H9 (cell line): ENCODE data around the gene PDE3B. TPM values are rescaled to one million over a fixed set of nuclear protein-coding genes. Genes with fewer than 3 reads are reported as not detected.

ENCODE experiments used
- DNase-seq: peaks from one replicate; pipeline ENCODE4 v3.0.0-alpha.2; 2017
- H2AFZ ChIP-seq: one replicate; pipeline ENCODE4 v1.6.1; 2013; ENCODE audit warnings: mild to moderate bottlenecking, low read length, control low read depth, moderate library complexity
- H2AK5ac ChIP-seq: 2 replicates; pipeline ENCODE4 v1.6.1; 2013; ENCODE audit warnings: low read length, control low read depth, mixed read lengths; ENCODE audit not compliant: insufficient read length
- H2BK120ac ChIP-seq: one replicate; pipeline ENCODE4 v1.6.1; 2013; ENCODE audit warnings: low read depth, mild to moderate bottlenecking, low read length, control low read depth, inconsistent platforms; ENCODE audit not compliant: poor library complexity, severe bottlenecking
- H2BK12ac ChIP-seq: 2 replicates; pipeline ENCODE4 v1.6.1; 2013; ENCODE audit warnings: low read length, control low read depth, mixed read lengths, low read depth; ENCODE audit not compliant: insufficient read length
- H2BK15ac ChIP-seq: 2 replicates; pipeline ENCODE4 v1.6.1; 2013; ENCODE audit warnings: low read depth, low read length, control low read depth
- H2BK20ac ChIP-seq: one replicate; pipeline ENCODE4 v1.6.1; 2013; ENCODE audit warnings: low read depth, mild to moderate bottlenecking, low read length, control low read depth, inconsistent platforms; ENCODE audit not compliant: poor library complexity, severe bottlenecking
- H2BK5ac ChIP-seq: 2 replicates; pipeline ENCODE4 v1.6.1; 2013; ENCODE audit warnings: low read length, control low read depth, mixed read lengths; ENCODE audit not compliant: insufficient read length
- H3K14ac ChIP-seq: 2 replicates; pipeline ENCODE4 v1.6.1; 2013; ENCODE audit warnings: low read length, control low read depth; ENCODE audit not compliant: insufficient read depth
- H3K18ac ChIP-seq: 2 replicates; pipeline ENCODE4 v1.6.1; 2013; ENCODE audit warnings: low read depth, mild to moderate bottlenecking, mixed read lengths, low read length, control low read depth; ENCODE audit not compliant: insufficient read length
- H3K23ac ChIP-seq: 2 replicates; pipeline ENCODE4 v1.6.1; 2013; ENCODE audit warnings: low read length, control low read depth, mixed read lengths, low read depth; ENCODE audit not compliant: insufficient read length
- H3K23me2 ChIP-seq: 2 replicates; pipeline ENCODE4 v1.6.1; 2013; ENCODE audit warnings: low read depth, mild to moderate bottlenecking, mixed read lengths, low read length, control low read depth; ENCODE audit not compliant: insufficient read length, poor library complexity, severe bottlenecking
- H3K27ac ChIP-seq: 2 replicates; pipeline ENCODE4 v1.5.1; 2013; ENCODE audit warnings: low read length, control low read depth, mixed read lengths, low read depth; ENCODE audit not compliant: insufficient read length
- H3K27me3 ChIP-seq: 2 replicates; pipeline ENCODE4 v1.6.1; 2013; ENCODE audit warnings: low read length, control low read depth, inconsistent platforms; ENCODE audit not compliant: insufficient read depth
- H3K4ac ChIP-seq: 2 replicates; pipeline ENCODE4 v1.6.1; 2013; ENCODE audit warnings: low read depth, mild to moderate bottlenecking, control low read depth, inconsistent platforms, low read length, moderate library complexity
- H3K4me1 ChIP-seq: 2 replicates; pipeline ENCODE4 v1.6.1; 2013; ENCODE audit warnings: low read length, control low read depth, inconsistent platforms; ENCODE audit not compliant: insufficient read depth
- H3K4me2 ChIP-seq: 2 replicates; pipeline ENCODE4 v1.6.1; 2013; ENCODE audit warnings: low read length, control low read depth, mixed read lengths; ENCODE audit not compliant: insufficient read length, insufficient read depth
- H3K56ac ChIP-seq: 2 replicates; pipeline ENCODE4 v1.6.1; 2013; ENCODE audit warnings: low read depth, mild to moderate bottlenecking, mixed read lengths, low read length, control low read depth; ENCODE audit not compliant: insufficient read length
- H3K79me1 ChIP-seq: 2 replicates; pipeline ENCODE4 v1.6.1; 2013; ENCODE audit warnings: low read depth, mild to moderate bottlenecking, moderate library complexity, low read length, control low read depth, inconsistent platforms; ENCODE audit not compliant: insufficient read depth, poor library complexity, severe bottlenecking
- H3K79me2 ChIP-seq: 2 replicates; pipeline ENCODE4 v1.6.1; 2013; ENCODE audit warnings: low read length, control low read depth, inconsistent platforms; ENCODE audit not compliant: insufficient read depth
- H3K9ac ChIP-seq: 2 replicates; pipeline ENCODE4 v1.6.1; 2013; ENCODE audit warnings: low read length, control low read depth, mixed read lengths; ENCODE audit not compliant: insufficient read length; ENCODE audit errors: extremely low read depth
- H3K9me3 ChIP-seq: one replicate; pipeline ENCODE4 v1.6.1; 2013; ENCODE audit warnings: low read depth, low read length, inconsistent platforms; ENCODE audit not compliant: control insufficient read depth
- H3T11ph ChIP-seq: one replicate; pipeline ENCODE4 v1.6.1; 2013; ENCODE audit warnings: mild to moderate bottlenecking, low read length, control low read depth, inconsistent platforms
- H4K20me1 ChIP-seq: one replicate; pipeline ENCODE4 v1.6.1; 2013; ENCODE audit not compliant: control insufficient read depth, insufficient read length, insufficient read depth
- H4K5ac ChIP-seq: 2 replicates; pipeline ENCODE4 v1.6.1; 2013; ENCODE audit warnings: low read depth, mild to moderate bottlenecking, mixed read lengths, low read length, control low read depth; ENCODE audit not compliant: insufficient read length
- H4K8ac ChIP-seq: replicated peaks from 2 replicates; pipeline ENCODE4 v1.6.1; 2013; ENCODE audit warnings: low read length, control low read depth, mixed read lengths, low read depth; ENCODE audit not compliant: insufficient read length
- H4K91ac ChIP-seq: 2 replicates; pipeline ENCODE4 v1.6.1; 2013; ENCODE audit warnings: low read depth, mild to moderate bottlenecking, moderate library complexity, mixed read lengths, low read length, control low read depth; ENCODE audit not compliant: insufficient read length
- H3K27ac Mint-ChIP-seq, 3 experiments: 2 replicates in 2 of 3; 3 replicates in 1 of 3; pipeline ENCODE4 v1.8.0; 2020 to 2021; ENCODE audit warnings: mixed read lengths in 3 of 3, mild to moderate bottlenecking in 1 of 3, moderate library complexity in 1 of 3
- H3K27me3 Mint-ChIP-seq: 2 replicates; pipeline ENCODE4 v1.8.0; 2021; ENCODE audit warnings: low read depth, mild to moderate bottlenecking, moderate library complexity, mixed read lengths
- H3K36me3 Mint-ChIP-seq, 3 experiments: 2 replicates in 2 of 3; 3 replicates in 1 of 3; pipeline ENCODE4 v1.8.0; 2020 to 2021; ENCODE audit warnings: low read depth in 3 of 3, mixed read lengths in 3 of 3; ENCODE audit not compliant: insufficient read depth in 1 of 3
- H3K4me1 Mint-ChIP-seq, 2 experiments: 2 replicates each; pipeline ENCODE4 v1.8.0; 2020; ENCODE audit warnings: mixed read lengths in 2 of 2
- H3K4me3 Mint-ChIP-seq, 2 experiments: 2 replicates in 1 of 2; 3 replicates in 1 of 2; pipeline ENCODE4 v1.8.0; 2020 to 2021; ENCODE audit warnings: mild to moderate bottlenecking in 2 of 2, mixed read lengths in 2 of 2, moderate library complexity in 1 of 2
- H3K9me3 Mint-ChIP-seq, 2 experiments: 2 replicates in 1 of 2; 3 replicates in 1 of 2; pipeline ENCODE4 v1.8.0; 2020; ENCODE audit warnings: mild to moderate bottlenecking in 2 of 2, mixed read lengths in 2 of 2, moderate library complexity in 1 of 2
- WGBS: extraction: QIAGEN DNeasy Blood & Tissue Kit; methylation state at CpG from one replicate; pipeline ENCODE4 v1.1.7; 2013; ENCODE audit warnings: missing lambda C conversion rate, low lambda C conversion rate, mixed read lengths; ENCODE audit not compliant: insufficient read length; ENCODE audit errors: extremely low coverage; 5-methylcytosine and 5-hydroxymethylcytosine counted together
- total RNA-seq: library from RNA; stranded (reverse); gene quantifications from 2 replicates; pipeline ENCODE4 v1.2.1, GENCODE V29; 2021
- TF ChIP-seq, protein P1 (sequence below): fragments of 200-600 bp; sonication (generic); conservative IDR thresholded peaks from 3 replicates; pipeline ENCODE4 v1.8.0; 2021; ENCODE audit warnings: antibody characterized with exemption, mild to moderate bottlenecking

PDE3B gene
- total RNA-seq, 1 experiment from 2014 or later, result 6.6 TPM

DNA sequence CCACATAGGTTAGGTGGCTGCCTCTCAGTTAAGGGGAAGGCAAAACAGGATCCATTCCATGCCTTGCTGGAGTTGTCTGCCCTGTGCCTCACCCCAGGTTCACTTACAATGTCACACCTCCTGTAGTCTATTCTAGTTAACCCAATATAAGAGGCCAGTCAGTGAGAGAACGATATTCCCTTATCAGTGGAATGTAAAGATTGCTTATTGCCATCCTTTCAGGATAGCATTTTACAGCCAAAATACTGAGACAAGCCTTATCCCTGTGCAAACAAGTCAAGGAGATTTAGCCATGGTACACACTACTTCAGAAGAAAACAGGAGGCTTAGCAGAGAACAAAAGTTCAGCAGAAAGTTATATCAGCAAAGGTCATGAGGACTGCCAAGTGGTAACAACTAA, 242.9 kb downstream of the PDE3B start:
- peaks cover 4 to 7% (median 5%) of the 10 kb centered on the region in 3 experiments; a peak in 5 of 7 replicates for H3K36me3 Mint-ChIP-seq
- no peak overlapping the region for H2BK5ac ChIP-seq
- no peak overlapping the region for H3K27ac Mint-ChIP-seq
- H3K14ac ChIP-seq, result no peak overlapping the region
- DNase-seq, result no peak
- no peak overlapping the region for H3K9ac ChIP-seq
- no peaks in the 10 kb centered on the region for H3K27me3 ChIP-seq
- peaks cover 5% of the 10 kb centered on the region for H3K23me2 ChIP-seq
- H3K4me1 ChIP-seq, result no peaks in the 10 kb centered on the region
- no peaks in the 10 kb centered on the region for H3K9me3 ChIP-seq
- no peak overlapping the region for H2AFZ ChIP-seq
- no peaks in the 10 kb centered on the region for H3K79me1 ChIP-seq
- no peak overlapping the region for H4K5ac ChIP-seq
- no peak overlapping the region for H3K4ac ChIP-seq
- H3K56ac ChIP-seq, result no peak overlapping the region
- no peak overlapping the region for H3K18ac ChIP-seq
- no peak overlapping the region for H3K4me2 ChIP-seq
- no peak overlapping the region for H4K91ac ChIP-seq
- no peak overlapping the region for H3T11ph ChIP-seq
- H4K8ac ChIP-seq, result no peak overlapping the region
- no peak overlapping the region for H2AK5ac ChIP-seq
- H3K27me3 Mint-ChIP-seq, result peaks cover 9% of the 10 kb centered on the region
- H2BK12ac ChIP-seq, result no peak overlapping the region
- no peak overlapping the region for H3K4me3 Mint-ChIP-seq
- no peak overlapping the region for H2BK20ac ChIP-seq
- TF ChIP-seq, protein P1, sequence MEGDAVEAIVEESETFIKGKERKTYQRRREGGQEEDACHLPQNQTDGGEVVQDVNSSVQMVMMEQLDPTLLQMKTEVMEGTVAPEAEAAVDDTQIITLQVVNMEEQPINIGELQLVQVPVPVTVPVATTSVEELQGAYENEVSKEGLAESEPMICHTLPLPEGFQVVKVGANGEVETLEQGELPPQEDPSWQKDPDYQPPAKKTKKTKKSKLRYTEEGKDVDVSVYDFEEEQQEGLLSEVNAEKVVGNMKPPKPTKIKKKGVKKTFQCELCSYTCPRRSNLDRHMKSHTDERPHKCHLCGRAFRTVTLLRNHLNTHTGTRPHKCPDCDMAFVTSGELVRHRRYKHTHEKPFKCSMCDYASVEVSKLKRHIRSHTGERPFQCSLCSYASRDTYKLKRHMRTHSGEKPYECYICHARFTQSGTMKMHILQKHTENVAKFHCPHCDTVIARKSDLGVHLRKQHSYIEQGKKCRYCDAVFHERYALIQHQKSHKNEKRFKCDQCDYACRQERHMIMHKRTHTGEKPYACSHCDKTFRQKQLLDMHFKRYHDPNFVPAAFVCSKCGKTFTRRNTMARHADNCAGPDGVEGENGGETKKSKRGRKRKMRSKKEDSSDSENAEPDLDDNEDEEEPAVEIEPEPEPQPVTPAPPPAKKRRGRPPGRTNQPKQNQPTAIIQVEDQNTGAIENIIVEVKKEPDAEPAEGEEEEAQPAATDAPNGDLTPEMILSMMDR, result no peak
- no peaks in the 10 kb centered on the region for H3K79me2 ChIP-seq
- no peak overlapping the region for H3K23ac ChIP-seq
- H3K27ac ChIP-seq, result no peak overlapping the region
- WGBS, result no CpG with 5 or more reads among the region's 1 CpG
- H3K4me1 Mint-ChIP-seq, result peaks cover 5 to 6% of the 10 kb centered on the region in 2 experiments; a peak in 3 of 4 replicates
- H2BK120ac ChIP-seq, result no peak overlapping the region
- peaks cover 3 to 8% of the 10 kb centered on the region in 2 experiments; a peak in 3 of 5 replicates for H3K9me3 Mint-ChIP-seq
- no peak overlapping the region for H2BK15ac ChIP-seq
- H4K20me1 ChIP-seq, result no peaks in the 10 kb centered on the region
